HEK293 (cell line): Measurements from ENCODE around the gene PHKG1.

Experiments
- MYNN ChIP-seq: fragments of 450-650 bp; formaldehyde crosslinking; IDR thresholded peaks from 2 replicates; pipeline ENCODE4 v1.5.1; 2016; ENCODE audit warnings: missing biosample characterization, missing genetic modification characterization, borderline replicate concordance
- PBX3 ChIP-seq: sonication (generic); formaldehyde crosslinking; IDR thresholded peaks from 2 replicates; pipeline ENCODE4 v1.8.1; 2022; ENCODE audit warnings: mild to moderate bottlenecking, moderate library complexity, missing genetic modification reagents
- YY1 ChIP-seq: fragments of 450-650 bp; formaldehyde crosslinking; IDR thresholded peaks from 2 replicates; pipeline ENCODE4 v1.5.1; 2018; ENCODE audit warnings: missing biosample characterization, missing genetic modification characterization
- ZBTB21 ChIP-seq: fragments of 450-650 bp; formaldehyde crosslinking; IDR thresholded peaks from 2 replicates; pipeline ENCODE4 v1.5.1; 2017; ENCODE audit warnings: missing biosample characterization, missing genetic modification characterization
- ZFHX2 ChIP-seq: fragments of 450-650 bp; formaldehyde crosslinking; conservative IDR thresholded peaks from 2 replicates; pipeline ENCODE4 v1.5.1; 2016; ENCODE audit warnings: missing biosample characterization, missing genetic modification characterization
- ZNF274 ChIP-seq, 2 experiments: fragments of 200-500 bp in 1 of 2; fragments of 450-650 bp in 1 of 2; sonication (Bioruptor generic) in 1 of 2; formaldehyde crosslinking in 1 of 2; IDR thresholded peaks; 2 replicates each; pipeline versions ENCODE4 v1.5.1 to v1.6.1; 2014 to 2016; ENCODE audit warnings: borderline replicate concordance in 1 of 2, inconsistent platforms in 1 of 2, low read length in 1 of 2, missing biosample characterization in 1 of 2, missing genetic modification characterization in 1 of 2
- ZNF311 ChIP-seq: fragments of 450-650 bp; formaldehyde crosslinking; IDR thresholded peaks from 2 replicates; pipeline ENCODE4 v1.5.1; 2017; ENCODE audit warnings: missing biosample characterization, missing genetic modification characterization, borderline replicate concordance
- ZNF335 ChIP-seq: fragments of 450-650 bp; formaldehyde crosslinking; conservative IDR thresholded peaks from 2 replicates; pipeline ENCODE4 v1.5.1; 2016; ENCODE audit warnings: missing biosample characterization, missing genetic modification characterization
- ZNF416 ChIP-seq: fragments of 450-650 bp; formaldehyde crosslinking; IDR thresholded peaks from 2 replicates; pipeline ENCODE4 v1.5.1; 2016; ENCODE audit warnings: missing biosample characterization, missing genetic modification characterization
- ZNF571 ChIP-seq: fragments of 450-650 bp; formaldehyde crosslinking; IDR thresholded peaks from 2 replicates; pipeline ENCODE4 v1.5.0; 2017; ENCODE audit warnings: missing biosample characterization, missing genetic modification characterization
- ZNF658 ChIP-seq: fragments of 450-650 bp; formaldehyde crosslinking; IDR thresholded peaks from 2 replicates; pipeline ENCODE4; 2016; ENCODE audit warnings: missing biosample characterization, missing genetic modification characterization
- ZSCAN30 ChIP-seq: fragments of 450-650 bp; IDR thresholded peaks from 2 replicates; pipeline ENCODE4 v1.5.1; 2018; ENCODE audit warnings: missing biosample characterization, mild to moderate bottlenecking, missing genetic modification characterization, moderate library complexity
- TF ChIP-seq, protein P1 (sequence below): fragments of 450-650 bp; formaldehyde crosslinking; IDR thresholded peaks from 2 replicates; pipeline ENCODE4 v1.5.1; 2016; ENCODE audit warnings: missing biosample characterization, missing genetic modification characterization
- TF ChIP-seq, protein P2 (sequence below): fragments of 450-650 bp; formaldehyde crosslinking; IDR thresholded peaks from 2 replicates; pipeline ENCODE4 v1.5.1; 2016; ENCODE audit warnings: missing biosample characterization, missing genetic modification characterization, low read depth

- TF ChIP-seq, protein P1, sequence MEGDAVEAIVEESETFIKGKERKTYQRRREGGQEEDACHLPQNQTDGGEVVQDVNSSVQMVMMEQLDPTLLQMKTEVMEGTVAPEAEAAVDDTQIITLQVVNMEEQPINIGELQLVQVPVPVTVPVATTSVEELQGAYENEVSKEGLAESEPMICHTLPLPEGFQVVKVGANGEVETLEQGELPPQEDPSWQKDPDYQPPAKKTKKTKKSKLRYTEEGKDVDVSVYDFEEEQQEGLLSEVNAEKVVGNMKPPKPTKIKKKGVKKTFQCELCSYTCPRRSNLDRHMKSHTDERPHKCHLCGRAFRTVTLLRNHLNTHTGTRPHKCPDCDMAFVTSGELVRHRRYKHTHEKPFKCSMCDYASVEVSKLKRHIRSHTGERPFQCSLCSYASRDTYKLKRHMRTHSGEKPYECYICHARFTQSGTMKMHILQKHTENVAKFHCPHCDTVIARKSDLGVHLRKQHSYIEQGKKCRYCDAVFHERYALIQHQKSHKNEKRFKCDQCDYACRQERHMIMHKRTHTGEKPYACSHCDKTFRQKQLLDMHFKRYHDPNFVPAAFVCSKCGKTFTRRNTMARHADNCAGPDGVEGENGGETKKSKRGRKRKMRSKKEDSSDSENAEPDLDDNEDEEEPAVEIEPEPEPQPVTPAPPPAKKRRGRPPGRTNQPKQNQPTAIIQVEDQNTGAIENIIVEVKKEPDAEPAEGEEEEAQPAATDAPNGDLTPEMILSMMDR (tag by site-specific recombination), result no peak
- no peak for TF ChIP-seq ZNF658 (tag by site-specific recombination)
- no peak for TF ChIP-seq ZBTB21 (tag by site-specific recombination)
- TF ChIP-seq ZSCAN30 (tag by site-specific recombination), result no peak
- no peak for TF ChIP-seq MYNN (tag by site-specific recombination)
- TF ChIP-seq YY1 (tag by site-specific recombination), result no peak
- no peak for TF ChIP-seq ZNF416 (tag by site-specific recombination)
- no peak for TF ChIP-seq PBX3 (CRISPR knock-in tag)
- TF ChIP-seq ZFHX2 (tag by site-specific recombination), result no peak
- TF ChIP-seq, protein P2, sequence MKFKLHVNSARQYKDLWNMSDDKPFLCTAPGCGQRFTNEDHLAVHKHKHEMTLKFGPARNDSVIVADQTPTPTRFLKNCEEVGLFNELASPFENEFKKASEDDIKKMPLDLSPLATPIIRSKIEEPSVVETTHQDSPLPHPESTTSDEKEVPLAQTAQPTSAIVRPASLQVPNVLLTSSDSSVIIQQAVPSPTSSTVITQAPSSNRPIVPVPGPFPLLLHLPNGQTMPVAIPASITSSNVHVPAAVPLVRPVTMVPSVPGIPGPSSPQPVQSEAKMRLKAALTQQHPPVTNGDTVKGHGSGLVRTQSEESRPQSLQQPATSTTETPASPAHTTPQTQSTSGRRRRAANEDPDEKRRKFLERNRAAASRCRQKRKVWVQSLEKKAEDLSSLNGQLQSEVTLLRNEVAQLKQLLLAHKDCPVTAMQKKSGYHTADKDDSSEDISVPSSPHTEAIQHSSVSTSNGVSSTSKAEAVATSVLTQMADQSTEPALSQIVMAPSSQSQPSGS (tag by site-specific recombination), result no peak
- TF ChIP-seq ZNF571 (tag by site-specific recombination), result no peak
- no peak for TF ChIP-seq ZNF311 (tag by site-specific recombination)
- TF ChIP-seq ZNF274 (IDR thresholded peaks at IDR 0.05; ENCODE audit: low read length), result no peak
- no peak for TF ChIP-seq ZNF274 (tag by site-specific recombination; IDR thresholded peaks at IDR 0.05; ENCODE audit: borderline replicate concordance)
- TF ChIP-seq ZNF335 (tag by site-specific recombination), result no peak
These were observed 30.4 kb downstream of the PHKG1 start for GRCh38 chr7:56062382-56062781.
